Endothelial cell of umbilical vein (primary cell): ENCODE measurements around the gene TMEM92. TPM values are rescaled to one million over a fixed set of nuclear protein-coding genes. Genes with fewer than 3 reads are reported as not detected.

Experiments
- BruUV-seq: library from RNA; stranded (reverse); fragments of 400-500 nt; replicated peaks from 2 replicates; lab custom pipeline; 2021; lab: Mats Ljungman, UMichigan
- CTCF ChIA-PET: fragments of 300-600, 350-600 bp; sonication (Branson Sonifier 250); formaldehyde crosslinking; loops from one replicate; lab custom pipeline; 2021; ENCODE audit warnings: antibody characterized with exemption, inconsistent platforms; lab: Charles Lee
- POLR2A ChIA-PET: fragments of 300-600, 350-600 bp; sonication (Branson Sonifier 250); formaldehyde crosslinking; loops from one replicate; lab custom pipeline; 2021; ENCODE audit warnings: antibody characterized with exemption, inconsistent platforms; lab: Charles Lee
- DNase-seq: peaks from one replicate; pipeline ENCODE4 v3.0.0-alpha.2; 2011; ENCODE audit warnings: low read depth, low spot score
- FAIRE-seq: peaks from 2 replicates; lab custom pipeline; 2011; peaks lifted over from hg19 to GRCh38; lab: Jason Lieb, UNC
- H2AFZ ChIP-seq: 2 replicates; pipeline ENCODE4 v1.6.0; 2012; ENCODE audit warnings: low read depth, low read length, control low read depth, inconsistent platforms
- H3K27ac ChIP-seq: 2 replicates; pipeline ENCODE4 v1.5.1; 2011; ENCODE audit warnings: low read depth, mild to moderate bottlenecking, control low read depth, low read length, moderate library complexity; ENCODE audit not compliant: insufficient read depth
- H3K27me3 ChIP-seq, 2 experiments: 2 replicates each; pipeline versions ENCODE4 v1.6.0 to v1.6.1; 2011; ENCODE audit warnings: low read length in 2 of 2, mixed read lengths in 1 of 2; ENCODE audit not compliant: control insufficient read depth in 2 of 2, insufficient read depth in 2 of 2
- H3K36me3 ChIP-seq, 2 experiments: 2 replicates in 1 of 2; 3 replicates in 1 of 2; pipeline ENCODE4 v1.5.1; 2011; ENCODE audit warnings: low read length in 2 of 2, mild to moderate bottlenecking in 1 of 2, moderate library complexity in 1 of 2; ENCODE audit not compliant: control insufficient read depth in 2 of 2, insufficient read depth in 2 of 2; ENCODE audit errors: extremely low read depth in 1 of 2
- H3K4me1 ChIP-seq: 3 replicates; pipeline ENCODE4 v1.5.1; 2011; ENCODE audit warnings: mild to moderate bottlenecking, low read length; ENCODE audit not compliant: control insufficient read depth, insufficient read depth; ENCODE audit errors: extremely low read depth
- H3K4me2 ChIP-seq: 2 replicates; pipeline ENCODE4 v1.6.1; 2011; ENCODE audit warnings: low read length, control low read depth, mixed read lengths; ENCODE audit not compliant: insufficient read depth
- H3K4me3 ChIP-seq, 3 experiments: fragments of 200-600 bp in 1 of 3; sonication (generic), shearing (Covaris generic) in 1 of 3; replicated peaks in 1 of 3; 2 replicates each; pipeline ENCODE4 v1.5.1; 2011 to 2016; ENCODE audit warnings: control low read depth in 3 of 3, low read length in 3 of 3, mild to moderate bottlenecking in 2 of 3, inconsistent platforms in 1 of 3, low read depth in 1 of 3, moderate library complexity in 1 of 3; ENCODE audit not compliant: insufficient read depth in 1 of 3
- H3K79me2 ChIP-seq: 2 replicates; pipeline ENCODE4 v1.6.0; 2012; ENCODE audit warnings: low read length, inconsistent platforms; ENCODE audit not compliant: control insufficient read depth, insufficient read depth
- H3K9ac ChIP-seq: replicated peaks from 2 replicates; pipeline ENCODE3; 2011; ENCODE audit warnings: low read length, control low read depth; ENCODE audit not compliant: insufficient read depth; ENCODE audit errors: extremely low read depth
- H3K9me1 ChIP-seq: replicated peaks from 3 replicates; pipeline ENCODE4 v1.6.0; 2011; ENCODE audit warnings: mild to moderate bottlenecking, low read length; ENCODE audit not compliant: control insufficient read depth, insufficient read depth; ENCODE audit errors: extremely low read depth
- H3K9me3 ChIP-seq: replicated peaks from 2 replicates; pipeline ENCODE4 v1.5.1; 2012; ENCODE audit warnings: low read length, inconsistent platforms; ENCODE audit not compliant: control insufficient read depth, insufficient read depth
- H4K20me1 ChIP-seq: replicated peaks from 2 replicates; pipeline ENCODE3; 2011; ENCODE audit warnings: mild to moderate bottlenecking, low read length; ENCODE audit not compliant: control insufficient read depth, insufficient read depth; ENCODE audit errors: extremely low read depth
- EZH2 ChIP-seq: IDR thresholded peaks from 2 replicates; pipeline ENCODE4 v1.6.1; 2012; ENCODE audit warnings: borderline replicate concordance, low read depth, mild to moderate bottlenecking, moderate library complexity, low read length, inconsistent platforms; ENCODE audit not compliant: severe bottlenecking
- FOS ChIP-seq: IDR thresholded peaks from 2 replicates; pipeline ENCODE4 v1.6.1; 2011; ENCODE audit warnings: mild to moderate bottlenecking, low read length, moderate library complexity, borderline replicate concordance; ENCODE audit not compliant: insufficient read depth
- GATA2 ChIP-seq: IDR thresholded peaks from 2 replicates; pipeline ENCODE4 v1.7.0; 2011; ENCODE audit warnings: low read depth, mild to moderate bottlenecking, moderate library complexity, mixed read lengths, low read length; ENCODE audit not compliant: insufficient read length, insufficient read depth
- JUN ChIP-seq: IDR thresholded peaks from 2 replicates; pipeline ENCODE4 v1.6.1; 2011; ENCODE audit warnings: borderline replicate concordance, low read depth; ENCODE audit not compliant: insufficient read length, insufficient read depth
- MYC ChIP-seq: IDR thresholded peaks from one replicate; pipeline ENCODE4 v1.6.1; 2011; ENCODE audit warnings: mild to moderate bottlenecking, low read depth, low read length
- POLR2A ChIP-seq: IDR thresholded peaks from 2 replicates; pipeline ENCODE4 v1.6.1; 2012; ENCODE audit warnings: low read depth, mild to moderate bottlenecking, control low read depth, low read length
- POLR2AphosphoS5 ChIP-seq: IDR thresholded peaks from 2 replicates; pipeline ENCODE4 v1.6.1; 2012; ENCODE audit warnings: low read depth, mild to moderate bottlenecking, control low read depth, low read length, moderate library complexity; ENCODE audit not compliant: insufficient read depth
- dilution Hi-C: fragments of 300-500 bp; cut with MboI; formaldehyde crosslinking; loops from one replicate; pipeline ENCODE4 v1.15.0; 2019; ENCODE audit warnings: low sequenced_read_pairs; ENCODE audit not compliant: extremely low pct_ligation_motif_present
- intact Hi-C: fragments of 100-400 bp; cut with micrococcal nuclease; formaldehyde crosslinking; loops from one replicate; pipeline ENCODE4 v1.10.0; 2022
- polyA plus RNA-seq, 4 experiments: library from polyadenylated mRNA; depleted of rRNA in 3 of 4; stranded (reverse) in 3 of 4; unstranded in 1 of 4; fragments of >200 nt; gene quantifications; 2 replicates each; pipeline versions ENCODE4 v1.2.1 to v1.2.3, GENCODE V29; 2011 to 2012; ENCODE audit warnings: missing spikeins in 1 of 4
- total RNA-seq: library from RNA; stranded (reverse); gene quantifications from 2 replicates; pipeline ENCODE4 v1.2.3, GENCODE V29; 2021
- TF ChIP-seq, protein P1 (sequence below): IDR thresholded peaks from 2 replicates; pipeline ENCODE4 v1.6.1; 2011; ENCODE audit not compliant: insufficient read depth, insufficient read length

The TMEM92 gene
- total and polyA plus RNA-seq, 2 donors (not counting 3 experiments of a cell fraction or from before 2014, with no cell fraction given), result 0.03 TPM; not detected in 1

DNA sequence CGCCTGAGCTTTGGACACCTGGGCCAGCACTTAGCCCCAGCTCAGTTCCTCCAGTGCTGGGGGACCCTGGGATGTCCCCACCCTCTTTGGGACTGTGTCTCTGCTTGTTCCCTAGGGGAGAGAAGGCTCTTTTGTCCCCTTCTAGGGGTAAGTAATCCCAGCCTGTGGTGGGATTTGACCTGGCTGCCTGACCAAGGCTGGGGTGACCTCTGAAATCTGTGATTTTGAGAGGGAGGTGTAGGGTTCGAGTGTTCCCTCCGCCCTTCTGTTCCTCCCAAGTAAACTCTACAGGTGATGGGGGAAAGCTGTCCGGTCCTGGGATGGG, 593 bp downstream of the TMEM92 start:
- no peak for TF ChIP-seq POLR2A
- TF ChIP-seq, protein P1, sequence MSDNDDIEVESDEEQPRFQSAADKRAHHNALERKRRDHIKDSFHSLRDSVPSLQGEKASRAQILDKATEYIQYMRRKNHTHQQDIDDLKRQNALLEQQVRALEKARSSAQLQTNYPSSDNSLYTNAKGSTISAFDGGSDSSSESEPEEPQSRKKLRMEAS, result no peak
- no peak for TF ChIP-seq POLR2AphosphoS5
- TF ChIP-seq MYC, result no peak

DNA sequence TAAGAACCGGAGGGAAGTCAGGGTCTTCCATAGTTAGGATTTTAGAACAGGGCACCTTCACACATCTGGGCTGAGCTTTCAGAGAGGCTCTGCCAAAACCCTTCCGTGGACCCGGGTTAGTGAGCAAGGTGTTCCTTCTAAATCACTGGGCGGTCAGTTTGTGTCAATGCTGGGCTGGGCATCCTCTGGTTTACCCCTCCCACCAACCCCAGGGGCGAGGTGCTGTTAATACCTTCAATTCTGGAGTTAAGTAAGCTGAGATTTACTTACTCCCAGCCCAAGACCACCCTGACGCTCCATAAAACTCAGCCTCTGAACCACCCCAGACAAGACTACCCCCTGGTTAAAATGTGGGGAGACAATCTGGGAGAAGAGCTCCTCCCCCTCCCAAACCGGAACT, 1.0 kb downstream of the TMEM92 start:
- dilution Hi-C loops (no loop called here), intact Hi-C loops (no loop called here)
- Histone ChIP-seq H3K27me3 (peaks cover 3 to 6% of the 10 kb centered on the region in 2 experiments), H3K36me3 (no peaks in the 10 kb centered on the region), H3K27ac (no peak overlapping the region), H3K9me3 (no peaks in the 10 kb centered on the region), H3K4me2 (no peak overlapping the region), H3K79me2 (no peaks in the 10 kb centered on the region), H2AFZ (no peak overlapping the region), H3K4me1 (peaks cover 10% of the 10 kb centered on the region), H3K4me3 (no peak overlapping the region), H3K9ac (no peak overlapping the region), H4K20me1 (no peaks in the 10 kb centered on the region), H3K9me1 (no peaks in the 10 kb centered on the region)
- DNase-seq (no peak), FAIRE-seq (no peak)
- POLR2A ChIA-PET, result no interaction called here
- no TSS peak for BruUV-seq
- CTCF ChIA-PET, result interaction anchor here (0.7 to 11.4 kb wide), 8 partner anchors 14 to 106 kb away, joined by 3 to 236 read pairs (median 6); partner anchors contain the start of gene COL1A1
- TF ChIP-seq POLR2AphosphoS5 (no peak), POLR2A (no peak), GATA2 (no peak), EZH2 (no peak), JUN (no peak), MYC (no peak), FOS (no peak)
- TF ChIP-seq, protein P1, result no peak

More for the DNA sequence above, 593 bp downstream of the TMEM92 start:
- FAIRE-seq (no peak), DNase-seq (no peak)
- no TSS peak for BruUV-seq
- intact Hi-C loops (no loop called here), dilution Hi-C loops (no loop called here)
- Histone ChIP-seq H3K9me1 (no peaks in the 10 kb centered on the region), H3K79me2 (no peaks in the 10 kb centered on the region), H3K4me3 (no peak overlapping the region), H3K27me3 (peaks cover 3 to 6% of the 10 kb centered on the region in 2 experiments), H3K36me3 (no peaks in the 10 kb centered on the region), H3K27ac (no peak overlapping the region), H2AFZ (no peak overlapping the region), H3K4me2 (no peak overlapping the region), H3K4me1 (peaks cover 10% of the 10 kb centered on the region), H3K9me3 (no peaks in the 10 kb centered on the region), H3K9ac (no peak overlapping the region), H4K20me1 (no peaks in the 10 kb centered on the region)
- ChIA-PET POLR2A (no interaction called here), CTCF (interaction anchor here (0.7 to 11.4 kb wide), 10 partner anchors 14 to 105 kb away, joined by 3 to 236 read pairs (median 6); partner anchors contain the start of gene COL1A1)
